Measurements from ENCODE around the gene HS3ST3B1. TPM values are rescaled to one million over a fixed set of nuclear protein-coding genes. Genes with fewer than 3 reads are reported as not detected.

Gene HS3ST3B1
- total RNA-seq, 2 donors from 2014 or later: 0.99 to 1.6 TPM

DNA sequence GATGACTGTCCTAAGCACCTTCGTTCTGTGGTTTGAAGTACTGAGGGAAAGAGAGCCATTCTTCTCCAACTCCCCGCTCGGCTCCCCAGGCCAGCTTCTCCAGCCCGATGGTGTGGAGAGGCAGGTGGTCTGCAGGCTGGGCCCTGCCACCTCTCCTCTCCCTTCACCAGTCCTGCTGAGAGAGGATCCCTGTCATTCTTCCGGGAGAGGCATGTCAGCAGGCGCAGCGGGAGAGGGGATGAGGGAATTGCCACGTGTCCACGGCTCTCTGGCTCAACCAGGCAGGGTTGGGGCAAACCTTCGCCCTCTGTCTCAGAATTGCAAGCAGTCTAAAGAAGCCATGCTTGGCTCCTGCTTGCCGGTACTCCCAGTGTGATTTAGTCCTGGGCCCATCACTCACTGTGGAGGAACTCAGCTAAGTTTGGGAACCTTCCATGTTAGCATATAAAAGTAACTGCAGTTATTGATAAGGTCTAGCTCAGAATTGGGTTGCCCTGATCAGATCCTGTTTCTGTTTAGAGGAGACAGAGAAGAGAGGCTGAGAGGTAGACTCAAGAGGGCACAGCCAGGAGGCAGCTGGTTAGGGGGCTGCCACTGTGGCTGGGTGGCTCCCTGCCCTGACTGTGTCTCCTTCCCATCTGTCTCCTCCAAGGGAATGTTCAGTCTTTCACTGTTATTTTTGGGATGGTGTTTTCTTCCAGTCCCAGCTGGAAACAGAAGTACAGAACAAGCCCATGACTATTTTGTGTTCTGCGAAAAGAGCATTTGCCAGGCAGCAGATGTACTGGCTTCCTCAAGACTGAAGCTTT lies 17.4 kb downstream of the HS3ST3B1 start:
- Histone ChIP-seq H3K36me3 (replicated peaks in 1 of 2; ENCODE audit: insufficient read depth in 1 of 2, low read depth in 2 of 2) (no peaks in the 10 kb centered on the region), H3K27me3 (no peaks in the 10 kb centered on the region), H3K27ac (no peak overlapping the region), H3K4me1 (no peaks in the 10 kb centered on the region), H3K9me3 (no peaks in the 10 kb centered on the region), H3K4me3 (no peak overlapping the region)
- TF ChIP-seq POLR2A (IDR thresholded peaks at IDR 0.05): no peak
- TF ChIP-seq, protein P1, sequence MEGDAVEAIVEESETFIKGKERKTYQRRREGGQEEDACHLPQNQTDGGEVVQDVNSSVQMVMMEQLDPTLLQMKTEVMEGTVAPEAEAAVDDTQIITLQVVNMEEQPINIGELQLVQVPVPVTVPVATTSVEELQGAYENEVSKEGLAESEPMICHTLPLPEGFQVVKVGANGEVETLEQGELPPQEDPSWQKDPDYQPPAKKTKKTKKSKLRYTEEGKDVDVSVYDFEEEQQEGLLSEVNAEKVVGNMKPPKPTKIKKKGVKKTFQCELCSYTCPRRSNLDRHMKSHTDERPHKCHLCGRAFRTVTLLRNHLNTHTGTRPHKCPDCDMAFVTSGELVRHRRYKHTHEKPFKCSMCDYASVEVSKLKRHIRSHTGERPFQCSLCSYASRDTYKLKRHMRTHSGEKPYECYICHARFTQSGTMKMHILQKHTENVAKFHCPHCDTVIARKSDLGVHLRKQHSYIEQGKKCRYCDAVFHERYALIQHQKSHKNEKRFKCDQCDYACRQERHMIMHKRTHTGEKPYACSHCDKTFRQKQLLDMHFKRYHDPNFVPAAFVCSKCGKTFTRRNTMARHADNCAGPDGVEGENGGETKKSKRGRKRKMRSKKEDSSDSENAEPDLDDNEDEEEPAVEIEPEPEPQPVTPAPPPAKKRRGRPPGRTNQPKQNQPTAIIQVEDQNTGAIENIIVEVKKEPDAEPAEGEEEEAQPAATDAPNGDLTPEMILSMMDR (IDR thresholded peaks at IDR 0.05): no peak
- 59 to 78% methylated on average over 12 of the region's 12 CpGs for WGBS, 2 donors
- DNase-seq (no peak), ATAC-seq (no peak)
- intact Hi-C loops (cut with DNase I): no loop called here

DNA sequence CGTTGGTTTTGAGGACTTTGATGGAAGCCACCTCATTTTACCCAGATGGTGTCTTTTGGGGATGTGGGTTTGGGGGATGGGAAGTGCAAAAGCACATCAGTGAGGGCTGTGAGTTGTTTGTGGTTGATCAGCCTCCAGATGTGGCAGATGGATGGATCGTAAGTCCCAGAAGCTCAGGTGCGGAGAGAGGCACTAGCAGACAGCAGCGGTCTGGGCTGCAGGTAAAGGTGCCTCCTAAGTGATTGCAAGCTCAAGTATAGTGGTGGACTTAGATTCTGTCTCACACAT lies 18.0 kb downstream of the HS3ST3B1 start:
- no peak for DNase-seq
- H3K9me3 ChIP-seq: no peaks in the 10 kb centered on the region
- H3K27ac ChIP-seq: no peak overlapping the region
- intact Hi-C loops (cut with DNase I): no loop called here
- no peaks in the 10 kb centered on the region for H3K36me3 ChIP-seq (replicated peaks in 1 of 2; ENCODE audit: insufficient read depth in 1 of 2, low read depth in 2 of 2)
- H3K4me3 ChIP-seq: no peak overlapping the region
- no peak for ATAC-seq
- WGBS, 2 donors: 75 to 78% methylated on average over 4 of the region's 4 CpGs
- no peaks in the 10 kb centered on the region for H3K27me3 ChIP-seq
- TF ChIP-seq POLR2A (IDR thresholded peaks at IDR 0.05): no peak
- TF ChIP-seq, protein P1 (IDR thresholded peaks at IDR 0.05): no peak
- no peaks in the 10 kb centered on the region for H3K4me1 ChIP-seq

DNA sequence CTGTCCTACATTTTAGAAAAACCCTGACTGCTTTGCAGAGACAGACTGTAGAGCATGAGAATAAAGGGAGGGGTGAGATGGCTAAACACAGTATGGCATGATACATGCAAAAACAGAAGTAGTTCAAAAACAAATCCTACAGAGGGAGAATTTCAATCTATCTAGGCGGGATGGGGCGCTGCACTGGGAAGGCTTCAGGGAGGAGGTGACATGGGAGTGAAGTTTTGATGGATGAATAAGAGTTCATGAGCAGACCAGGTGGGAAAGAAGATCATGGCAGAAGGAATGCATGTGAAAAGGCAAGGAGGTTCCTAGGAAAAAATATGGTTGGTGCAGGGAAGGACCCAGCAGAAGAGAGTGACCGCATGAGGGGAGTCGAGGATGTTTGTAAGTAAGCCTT lies 19.2 kb downstream of the HS3ST3B1 start:
- H3K27ac ChIP-seq: no peak overlapping the region
- no peaks in the 10 kb centered on the region for H3K4me1 ChIP-seq
- H3K9me3 ChIP-seq: no peaks in the 10 kb centered on the region
- H3K36me3 ChIP-seq (replicated peaks in 1 of 2; ENCODE audit: insufficient read depth in 1 of 2, low read depth in 2 of 2): no peaks in the 10 kb centered on the region
- ATAC-seq (no peak), DNase-seq (no peak)
- intact Hi-C loops (cut with DNase I): no loop called here
- no peak overlapping the region for H3K4me3 ChIP-seq
- WGBS, 2 donors: 95 to 96% methylated on average over 4 of the region's 4 CpGs
- H3K27me3 ChIP-seq: no peaks in the 10 kb centered on the region
- no peak for TF ChIP-seq POLR2A (IDR thresholded peaks at IDR 0.05)
- TF ChIP-seq, protein P1 (IDR thresholded peaks at IDR 0.05): no peak

DNA sequence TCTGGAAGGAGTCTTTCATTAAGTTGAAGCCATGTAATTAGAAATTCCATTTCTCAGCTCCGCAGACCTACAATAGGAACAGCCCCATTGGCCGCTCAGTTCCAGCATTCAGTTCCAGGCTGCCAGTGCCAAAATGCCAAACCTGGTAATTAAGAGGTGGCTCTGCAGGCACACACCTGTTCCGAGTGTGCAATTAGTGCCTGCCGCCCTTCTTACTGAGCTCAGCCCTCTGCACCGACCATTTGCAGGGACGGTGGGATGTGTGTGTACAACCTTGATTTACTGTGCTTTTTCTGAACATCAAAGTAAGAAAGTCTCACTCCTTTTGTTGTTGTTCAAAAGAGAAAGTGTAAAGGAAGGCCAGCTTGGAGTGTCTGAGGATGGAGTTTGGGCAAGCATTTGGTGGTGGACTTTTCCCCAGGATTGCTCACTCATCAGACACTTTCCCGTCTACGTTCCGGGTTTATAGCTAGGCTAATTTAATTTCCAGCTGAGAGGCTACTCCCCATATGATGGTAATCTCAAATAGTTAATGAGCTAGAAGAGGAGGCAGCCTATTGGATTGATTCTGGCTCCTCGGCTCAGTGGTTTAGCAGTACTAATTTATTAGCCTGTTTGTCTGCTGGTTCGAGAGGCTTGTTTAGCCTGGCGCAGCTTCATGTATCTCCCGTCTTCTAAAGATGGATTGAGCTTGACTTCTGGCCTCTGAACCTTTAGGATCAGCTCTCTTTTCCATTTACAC lies 20.0 kb downstream of the HS3ST3B1 start:
- intact Hi-C loops (cut with DNase I): no loop called here

More for the DNA sequence above, 20.0 kb downstream of the HS3ST3B1 start:
- 52 to 60% methylated on average over 13 of the region's 13 CpGs for WGBS, 2 donors
- DNase-seq: no peak
- H3K9me3 ChIP-seq: no peaks in the 10 kb centered on the region
- no peaks in the 10 kb centered on the region for H3K36me3 ChIP-seq (replicated peaks in 1 of 2; ENCODE audit: insufficient read depth in 1 of 2, low read depth in 2 of 2)
- no peaks in the 10 kb centered on the region for H3K27me3 ChIP-seq
- no peaks in the 10 kb centered on the region for H3K4me1 ChIP-seq
- H3K27ac ChIP-seq: no peak overlapping the region
- TF ChIP-seq POLR2A (IDR thresholded peaks at IDR 0.05): no peak
- TF ChIP-seq, protein P1 (IDR thresholded peaks at IDR 0.05): no peak
- ATAC-seq: no peak
- no peak overlapping the region for H3K4me3 ChIP-seq

Measured in body of pancreas (tissue), 4 donors.